GM21576 (cell line): ENCODE data around the gene BRPF1.

Experiments used
- ATAC-seq: cut with Tn5 transposase; IDR thresholded peaks from one replicate; pipeline ENCODE4 v1.9.1; 2021; ENCODE audit warnings: mild to moderate bottlenecking, moderate library complexity; ENCODE audit not compliant: unreplicated experiment

Gene BRPF1

GRCh38 chr3:9785602-9786001 is 54.1 kb downstream of the BRPF1 start:
- ATAC-seq = no peak

GRCh38 chr3:9786209-9786739 is 54.7 kb downstream of the BRPF1 start:
- no peak for ATAC-seq

- no peak for ATAC-seq
These were observed 55.5 kb downstream of the BRPF1 start for GRCh38 chr3:9786825-9787669.

- no peak for ATAC-seq
These were observed 56.2 kb downstream of the BRPF1 start for GRCh38 chr3:9787714-9788113.

- ATAC-seq = no peak
These were observed 59.6 kb downstream of the BRPF1 start for GRCh38 chr3:9791127-9791526.

- no peak for ATAC-seq
These were observed 60.4 kb downstream of the BRPF1 start for GRCh38 chr3:9791790-9792404.

- ATAC-seq = peak; percentile 80
These were observed 61.0 kb downstream of the BRPF1 start, which contains the start of the genes ARPC4 and TADA3 for GRCh38 chr3:9792405-9793160. ARPC4 (plus strand) TSS chr3:9793082; CDS start chr3:9793122, 40 bp downstream. TADA3 (minus strand) TSS chr3:9792473; CDS start chr3:9791466, 1,007 bp downstream.

- ATAC-seq = no peak
These were observed 61.7 kb downstream of the BRPF1 start for GRCh38 chr3:9793161-9793781.

- ATAC-seq = no peak
These were observed 62.9 kb downstream of the BRPF1 start for GRCh38 chr3:9794400-9794799.

GRCh38 chr3:9795207-9795606 is 63.7 kb downstream of the BRPF1 start:
- no peak for ATAC-seq

GRCh38 chr3:9797196-9797945 is 65.8 kb downstream of the BRPF1 start:
- no peak for ATAC-seq
